GM18873 (cell line): ENCODE measurements around the gene CTXN1.
"Not testable (repeated sequence)": the region's sequence is repeated elsewhere in the genome, so short reads cannot be mapped to it uniquely, and the experiment has no call there.

Experiments used
- ATAC-seq: cut with Tn5 transposase; IDR thresholded peaks from one replicate; pipeline ENCODE4 v1.9.1; 2021; ENCODE audit warnings: mild to moderate bottlenecking, moderate library complexity, moderate number of reproducible peaks; ENCODE audit not compliant: unreplicated experiment, low FRiP score

Gene CTXN1

GRCh38 chr19:7927605-7928333, 1.8 kb upstream of the CTXN1 start:
- no peak for ATAC-seq

GRCh38 chr19:7926727-7927604, 1.0 kb upstream of the CTXN1 start:
- ATAC-seq, result no peak

GRCh38 chr19:7925171-7925851, 624 bp downstream of the CTXN1 start:
- ATAC-seq, result no peak

- no peak for ATAC-seq
Observed at GRCh38 chr19:7924651-7925170, 1.2 kb downstream of the CTXN1 start.

GRCh38 chr19:7924241-7924640, 1.7 kb downstream of the CTXN1 start:
- ATAC-seq, result no peak

GRCh38 chr19:7923295-7924191, 2.4 kb downstream of the CTXN1 start:
- ATAC-seq, result no peak

GRCh38 chr19:7922836-7923195, 3.1 kb downstream of the CTXN1 start:
- ATAC-seq, result no peak

- no peak for ATAC-seq
Observed at GRCh38 chr19:7921967-7922835, 3.7 kb downstream of the CTXN1 start.

- no peak for ATAC-seq
Observed at GRCh38 chr19:7921302-7921966, 4.5 kb downstream of the CTXN1 start.

- ATAC-seq, result peak; percentile 29
Observed at GRCh38 chr19:7920519-7921301, 5.2 kb downstream of the CTXN1 start.

GRCh38 chr19:7919610-7920518, 6.1 kb downstream of the CTXN1 start, which contains the start of gene SNAPC2:
TSS of gene SNAPC2 (plus strand) at chr19:7920338. CDS start at chr19:7920367, 29 bp downstream.
- ATAC-seq, result peak; percentile 48

GRCh38 chr19:7918615-7919421, 7.1 kb downstream of the CTXN1 start:
- ATAC-seq, result no peak

- not testable (repeated sequence) for ATAC-seq
Observed at GRCh38 chr19:7918062-7918614, 7.8 kb downstream of the CTXN1 start.

GRCh38 chr19:7917267-7918061, 8.5 kb downstream of the CTXN1 start:
- ATAC-seq, result no peak

GRCh38 chr19:7916955-7917266, 9.0 kb downstream of the CTXN1 start:
- no peak for ATAC-seq
